Stimulated activated naive CD8-positive, alpha-beta T cell treated with anti-CD3 and anti-CD28 coated beads, Interleukin-15, Interleukin-2, amounts not matched to agents 100 ng/mL and 50 ng/mL, for 24 hours (primary cell): ENCODE results near the gene CD81.

Source experiments
- H3K27ac Mint-ChIP-seq: one replicate; pipeline ENCODE4 v1.8.0; 2021; ENCODE audit warnings: mild to moderate bottlenecking, mixed read lengths
- H3K27me3 Mint-ChIP-seq: one replicate; pipeline ENCODE4 v1.8.0; 2021; ENCODE audit warnings: mixed read lengths
- H3K36me3 Mint-ChIP-seq: one replicate; pipeline ENCODE4 v1.8.0; 2021; ENCODE audit warnings: low read depth, mixed read lengths
- H3K4me1 Mint-ChIP-seq: one replicate; pipeline ENCODE4 v1.8.0; 2021; ENCODE audit warnings: low read depth, mixed read lengths
- H3K4me3 Mint-ChIP-seq: one replicate; pipeline ENCODE4 v1.8.0; 2021; ENCODE audit warnings: mild to moderate bottlenecking, mixed read lengths
- H3K9me3 Mint-ChIP-seq: one replicate; pipeline ENCODE4 v1.8.0; 2021; ENCODE audit warnings: mixed read lengths

Gene CD81

DNA sequence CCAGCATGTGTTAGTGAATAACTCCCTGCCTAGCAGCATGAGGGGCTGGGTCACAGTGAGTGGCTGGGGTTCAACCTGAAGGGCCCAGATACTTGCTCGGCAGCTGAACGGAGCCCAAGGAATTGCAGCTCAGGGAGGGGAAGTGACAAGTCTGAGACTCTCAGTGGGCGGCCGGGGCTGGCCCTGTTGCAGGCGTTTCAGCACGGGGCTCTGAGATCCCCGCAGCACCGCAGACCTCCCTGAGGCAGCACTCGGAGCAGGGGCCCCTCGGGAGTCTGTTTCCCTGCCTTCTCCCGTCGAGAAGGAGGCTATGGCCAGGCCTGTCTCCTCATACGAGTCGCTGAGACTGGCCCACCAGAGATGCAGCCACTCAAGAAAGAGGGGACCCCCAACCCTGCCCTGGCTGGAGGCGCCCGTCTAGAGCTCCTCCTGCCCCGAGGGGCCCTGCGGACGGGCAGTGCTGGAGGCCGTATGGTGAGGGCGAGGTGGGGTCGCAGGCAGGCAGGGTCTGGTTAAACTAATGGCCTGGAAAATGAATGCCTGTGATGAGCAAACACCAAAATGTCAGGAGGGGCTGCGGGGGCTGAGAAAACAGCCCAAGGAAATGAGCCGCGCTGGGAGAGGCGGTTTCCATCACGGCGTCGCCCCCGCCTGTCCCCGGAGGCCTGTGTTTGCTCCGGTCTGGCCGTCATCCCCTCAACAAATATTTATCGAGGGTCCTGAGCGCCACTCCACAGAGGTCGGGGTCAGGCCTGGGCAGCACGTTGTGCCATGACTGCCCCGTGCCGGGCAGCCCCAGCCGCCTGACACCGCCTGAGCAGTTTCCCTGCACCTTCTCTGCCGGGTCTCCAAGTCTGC is 32.7 kb downstream of the CD81 start:
- H3K27ac Mint-ChIP-seq = no peak overlapping the region
- no peaks in the 10 kb centered on the region for H3K9me3 Mint-ChIP-seq
- no peaks in the 10 kb centered on the region for H3K4me1 Mint-ChIP-seq
- H3K27me3 Mint-ChIP-seq = no peaks in the 10 kb centered on the region
- no peaks in the 10 kb centered on the region for H3K36me3 Mint-ChIP-seq
- H3K4me3 Mint-ChIP-seq = no peak overlapping the region

GRCh38 chr11:2410616-2411015 is 33.5 kb downstream of the CD81 start:
- H3K27me3 Mint-ChIP-seq = no peaks in the 10 kb centered on the region

GRCh38 chr11:2411446-2412305 is 34.6 kb downstream of the CD81 start:
- Mint-ChIP-seq H3K4me1 (no peaks in the 10 kb centered on the region), H3K27me3 (no peaks in the 10 kb centered on the region), H3K9me3 (no peaks in the 10 kb centered on the region), H3K36me3 (no peaks in the 10 kb centered on the region), H3K4me3 (no peak overlapping the region), H3K27ac (no peak overlapping the region)

More at GRCh38 chr11:2410616-2411015, 33.5 kb downstream of the CD81 start:
- Mint-ChIP-seq H3K9me3 (no peaks in the 10 kb centered on the region), H3K4me1 (no peaks in the 10 kb centered on the region), H3K27ac (no peak overlapping the region), H3K4me3 (no peak overlapping the region), H3K36me3 (no peaks in the 10 kb centered on the region)

GRCh38 chr11:2412323-2412722 is 35.2 kb downstream of the CD81 start:
- H3K36me3 Mint-ChIP-seq = no peaks in the 10 kb centered on the region
- no peaks in the 10 kb centered on the region for H3K27me3 Mint-ChIP-seq
- H3K9me3 Mint-ChIP-seq = no peaks in the 10 kb centered on the region
- no peak overlapping the region for H3K4me3 Mint-ChIP-seq
- H3K27ac Mint-ChIP-seq = no peak overlapping the region
- no peaks in the 10 kb centered on the region for H3K4me1 Mint-ChIP-seq

DNA sequence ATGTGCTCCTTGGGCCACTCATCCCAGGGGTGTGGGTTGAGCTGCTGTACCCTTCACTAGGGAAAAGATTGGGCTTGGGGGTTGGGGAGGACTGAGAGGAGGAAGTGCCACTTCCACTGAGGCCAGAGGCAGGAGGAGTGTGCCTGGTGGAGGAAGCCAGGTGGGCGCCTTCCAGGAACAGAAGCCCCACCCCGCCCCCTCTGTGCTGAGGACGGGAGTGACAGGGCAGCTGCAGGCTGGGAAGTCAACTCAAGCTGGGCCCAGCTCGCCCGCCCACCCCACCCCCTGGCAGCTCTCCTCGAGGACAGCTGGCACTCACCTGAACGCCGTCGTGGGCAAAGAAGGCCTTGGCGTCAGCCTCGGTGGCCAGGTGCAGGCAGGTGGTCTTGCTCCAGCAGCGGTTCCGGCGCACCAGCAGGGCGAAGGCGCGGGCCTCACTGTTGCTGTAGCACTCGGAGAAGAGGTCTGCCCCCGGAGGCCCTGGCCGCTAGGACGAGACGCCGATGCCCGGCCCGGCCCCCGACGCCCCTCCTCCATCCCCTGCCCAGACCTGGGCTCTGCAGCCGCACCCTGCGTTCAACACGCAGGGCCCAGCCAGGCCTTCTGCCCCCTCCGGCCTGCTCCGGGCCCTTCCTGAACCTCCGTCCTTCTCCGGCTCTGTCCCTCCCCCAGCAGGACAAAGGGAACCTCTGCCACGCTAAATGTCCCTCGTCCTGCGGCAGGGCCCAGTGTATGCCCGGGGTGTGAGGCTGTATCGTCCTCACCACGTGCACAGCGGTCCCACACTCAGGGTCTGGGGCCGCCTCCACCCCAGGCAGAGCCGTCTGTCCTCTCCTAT is 36.9 kb downstream of the CD81 start:
- Mint-ChIP-seq H3K4me3 (no peak overlapping the region), H3K36me3 (no peaks in the 10 kb centered on the region), H3K9me3 (no peaks in the 10 kb centered on the region), H3K4me1 (no peaks in the 10 kb centered on the region), H3K27me3 (no peaks in the 10 kb centered on the region), H3K27ac (no peak overlapping the region)

DNA sequence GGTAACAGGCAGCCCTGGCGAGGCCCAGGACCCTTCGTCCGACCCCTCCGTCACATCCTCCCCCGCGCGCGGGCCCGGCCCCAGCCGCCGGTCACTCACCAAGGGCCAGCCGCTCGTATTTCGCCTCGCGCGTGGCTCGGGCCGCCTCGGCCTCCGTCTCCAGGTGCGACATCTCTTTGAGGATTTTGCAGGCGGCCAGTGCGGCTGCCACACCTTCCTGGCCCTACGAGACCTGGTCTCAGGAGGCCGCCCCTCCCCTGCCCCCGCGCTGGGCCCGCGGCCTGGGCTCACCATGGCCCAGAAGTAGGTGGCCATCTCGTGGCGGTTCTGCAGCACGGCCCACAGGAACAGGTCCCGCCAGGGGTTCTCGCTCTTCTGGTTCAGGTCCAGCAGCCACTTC is 37.5 kb downstream of the CD81 start:
- Mint-ChIP-seq H3K27ac (no peak overlapping the region), H3K9me3 (no peaks in the 10 kb centered on the region)

GRCh38 chr11:2415171-2415570 is 38.1 kb downstream of the CD81 start:
- H3K4me3 Mint-ChIP-seq = no peak overlapping the region
- H3K9me3 Mint-ChIP-seq = no peaks in the 10 kb centered on the region

More for the DNA sequence above, 37.5 kb downstream of the CD81 start:
- Mint-ChIP-seq H3K27me3 (no peaks in the 10 kb centered on the region), H3K4me1 (peaks cover under 1% of the 10 kb centered on the region), H3K4me3 (no peak overlapping the region), H3K36me3 (no peaks in the 10 kb centered on the region)

GRCh38 chr11:2415601-2416380 is 38.7 kb downstream of the CD81 start:
- Mint-ChIP-seq H3K4me3 (no peak overlapping the region), H3K36me3 (no peaks in the 10 kb centered on the region), H3K9me3 (no peaks in the 10 kb centered on the region), H3K27ac (no peak overlapping the region), H3K27me3 (no peaks in the 10 kb centered on the region), H3K4me1 (peaks cover 3% of the 10 kb centered on the region)

More at GRCh38 chr11:2415171-2415570, 38.1 kb downstream of the CD81 start:
- Mint-ChIP-seq H3K27ac (no peak overlapping the region), H3K36me3 (no peaks in the 10 kb centered on the region), H3K4me1 (peaks cover 3% of the 10 kb centered on the region), H3K27me3 (no peaks in the 10 kb centered on the region)

- Mint-ChIP-seq H3K36me3 (no peaks in the 10 kb centered on the region), H3K27me3 (no peaks in the 10 kb centered on the region), H3K9me3 (no peaks in the 10 kb centered on the region), H3K27ac (no peak overlapping the region), H3K4me3 (no peak overlapping the region), H3K4me1 (peaks cover 3% of the 10 kb centered on the region)
These were observed 39.7 kb downstream of the CD81 start for GRCh38 chr11:2416765-2417164.

DNA sequence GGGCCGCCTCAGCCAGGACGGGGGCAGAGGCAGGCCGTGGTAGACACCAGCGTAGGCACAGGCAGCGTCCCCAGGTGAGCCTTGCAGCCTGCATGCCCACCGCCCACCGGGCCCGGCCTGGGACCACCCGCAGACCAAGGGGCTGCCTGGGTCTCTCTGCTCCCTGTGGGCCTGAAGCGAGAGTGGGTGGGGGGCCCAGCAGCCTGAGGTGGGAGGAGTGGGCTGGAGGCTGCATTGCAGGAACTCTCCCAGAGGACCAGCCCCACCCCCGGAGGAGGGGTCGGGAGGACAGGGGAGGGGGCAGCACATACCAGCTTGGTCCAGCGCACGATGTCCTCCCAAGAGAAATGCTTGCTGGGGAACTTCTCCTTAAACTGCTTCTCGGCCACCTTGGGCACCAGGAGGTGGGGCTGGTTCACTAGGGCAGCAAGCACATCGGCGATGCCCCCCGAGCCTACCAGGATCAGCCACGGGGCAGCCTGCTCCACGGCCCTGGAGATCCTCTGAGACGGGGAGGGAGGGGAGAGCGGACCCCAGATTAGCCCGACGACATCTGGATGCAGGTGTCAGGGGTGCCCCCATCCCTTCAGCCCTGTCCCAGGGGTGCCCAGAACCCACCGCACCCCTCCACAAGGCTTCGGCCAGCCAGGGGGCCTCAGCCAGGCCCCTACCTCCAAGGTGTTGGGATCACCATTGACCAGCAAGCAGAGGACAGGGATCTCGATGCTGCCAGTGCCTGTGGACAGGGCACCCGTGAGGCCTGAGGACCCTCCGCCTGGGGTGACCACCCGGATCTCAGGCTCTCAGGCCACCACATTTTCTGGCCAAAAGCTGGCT is 41.0 kb downstream of the CD81 start:
- Mint-ChIP-seq H3K9me3 (no peaks in the 10 kb centered on the region), H3K4me3 (no peak overlapping the region), H3K27me3 (no peaks in the 10 kb centered on the region), H3K27ac (no peak overlapping the region), H3K36me3 (no peaks in the 10 kb centered on the region), H3K4me1 (peaks cover 3% of the 10 kb centered on the region)

GRCh38 chr11:2418693-2419360 is 41.7 kb downstream of the CD81 start:
- no peaks in the 10 kb centered on the region for H3K36me3 Mint-ChIP-seq
- no peaks in the 10 kb centered on the region for H3K27me3 Mint-ChIP-seq
- no peak overlapping the region for H3K27ac Mint-ChIP-seq
- no peak overlapping the region for H3K4me3 Mint-ChIP-seq
- H3K4me1 Mint-ChIP-seq = peaks cover 3% of the 10 kb centered on the region
- no peaks in the 10 kb centered on the region for H3K9me3 Mint-ChIP-seq

DNA sequence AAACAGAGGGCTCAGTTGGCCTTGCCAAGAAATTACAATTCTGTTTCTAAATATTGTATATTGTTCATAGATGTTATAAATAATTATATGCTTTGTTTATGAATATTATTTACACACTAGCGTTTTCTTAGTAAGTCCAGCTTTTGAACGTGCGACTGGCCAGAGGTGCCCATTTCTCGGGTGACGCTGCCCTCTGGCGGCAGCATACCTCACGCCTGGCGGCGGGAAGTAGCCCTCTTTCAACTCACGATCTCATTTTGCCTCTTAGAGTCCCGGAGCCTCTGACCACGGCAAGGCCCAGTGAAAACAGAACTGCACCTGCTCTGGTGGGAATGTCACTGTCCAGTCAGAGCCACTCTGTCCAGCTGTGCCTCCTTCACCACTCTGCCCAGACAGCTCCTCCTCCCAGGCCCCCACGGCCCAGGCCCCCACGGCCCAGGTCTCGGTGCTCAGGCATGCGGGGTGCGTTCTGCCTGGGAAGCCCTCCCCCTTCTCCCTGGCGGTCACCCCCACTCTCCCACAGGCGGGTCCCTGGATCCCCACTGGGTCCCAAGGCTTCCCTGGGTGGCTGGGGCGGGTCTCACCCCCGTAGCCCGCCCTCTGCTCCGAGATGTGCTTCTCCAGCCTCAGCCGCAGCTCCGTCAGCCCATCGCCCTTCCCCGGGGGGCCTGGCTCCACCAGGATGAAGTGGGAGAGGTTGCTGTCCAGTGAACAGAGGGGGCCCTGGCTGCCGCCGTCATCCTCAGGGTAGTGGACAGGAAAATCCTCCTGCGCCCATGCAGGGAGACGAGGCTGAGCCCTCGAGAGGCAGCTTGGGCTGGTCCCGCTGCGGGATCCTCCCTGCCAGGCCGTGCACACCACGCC is 42.8 kb downstream of the CD81 start:
- Mint-ChIP-seq H3K36me3 (no peaks in the 10 kb centered on the region), H3K4me3 (no peak overlapping the region), H3K4me1 (peaks cover 3% of the 10 kb centered on the region), H3K9me3 (no peaks in the 10 kb centered on the region), H3K27ac (no peak overlapping the region), H3K27me3 (no peaks in the 10 kb centered on the region)
